Measurements from ENCODE around the gene HOXD8.

HOXD8 gene

DNA sequence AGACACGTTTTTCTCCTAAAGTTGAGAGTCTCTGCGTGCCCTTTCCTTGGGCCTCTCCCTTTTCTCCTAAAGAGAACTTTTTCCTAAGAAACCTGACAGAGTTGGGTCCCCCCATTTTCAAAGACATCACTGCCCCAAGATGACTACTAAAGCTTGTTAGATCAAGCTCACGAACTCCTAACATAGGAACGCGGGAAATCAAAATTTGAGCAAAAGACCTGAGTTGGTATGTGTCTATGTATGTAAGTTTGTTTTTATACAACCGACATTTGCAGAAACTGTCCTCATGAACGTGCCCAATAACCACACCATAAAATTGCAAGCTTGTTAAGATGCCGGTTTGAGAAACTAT is 35.6 kb upstream of the HOXD8 start:
- H3K4me1 ChIP-seq (ENCODE audit: control insufficient read depth in 2 of 2, insufficient read depth in 1 of 2, low read depth in 1 of 2, low read length in 2 of 2) = peaks cover 2 to 3% of the 10 kb centered on the region in 2 donors
- DNase-seq (ENCODE audit: low spot score) = no peak
- H3K4ac ChIP-seq (ENCODE audit: low read length) = no peak overlapping the region
- WGBS, 2 donors (ENCODE audit: extremely low coverage in 2 of 2, insufficient read length in 2 of 2, insufficient replicate concordance in 1 of 2) = no CpG with 5 or more reads among the region's 8 CpGs
- H3K27me3 ChIP-seq (ENCODE audit: control insufficient read depth in 3 of 3, insufficient read depth in 3 of 3, low read depth in 1 of 3, low read length in 3 of 3) = peaks cover 60 to 97% (median 91%) of the 10 kb centered on the region in 3 experiments
- H3K4me3 ChIP-seq (ENCODE audit: low read length in 2 of 2) = no peak overlapping the region
- H3K27ac ChIP-seq (replicated peaks; ENCODE audit: low read length) = no peak overlapping the region
- H2BK15ac ChIP-seq (ENCODE audit: low read length) = no peak overlapping the region
- H3K9ac ChIP-seq (ENCODE audit: low read depth, low read length, poor library complexity) = no peak overlapping the region
- no peak overlapping the region for H2BK120ac ChIP-seq (ENCODE audit: low read depth, low read length)
- peaks cover 0 to 4% of the 10 kb centered on the region in 2 donors for H3K9me3 ChIP-seq (replicated peaks in 1 of 2; ENCODE audit: control insufficient read depth in 2 of 2, insufficient read depth in 1 of 2, low read depth in 1 of 2, low read length in 2 of 2)
- no peak overlapping the region for H3K4me2 ChIP-seq (ENCODE audit: insufficient read depth, low read length, poor library complexity, severe bottlenecking)
- no peak overlapping the region for H2BK5ac ChIP-seq (ENCODE audit: low read length)
- no peak overlapping the region for H3K23ac ChIP-seq (ENCODE audit: low read depth, low read length, poor library complexity)
- no peak overlapping the region for H2BK12ac ChIP-seq (ENCODE audit: low read length)
- no peak overlapping the region for H4K91ac ChIP-seq (ENCODE audit: low read depth, low read length, poor library complexity)
- H2AK5ac ChIP-seq (ENCODE audit: low read depth, low read length) = no peak overlapping the region
- H3K14ac ChIP-seq (ENCODE audit: low read length) = no peak overlapping the region
- H4K8ac ChIP-seq (ENCODE audit: low read depth, low read length) = no peak overlapping the region
- no peak overlapping the region for H3K18ac ChIP-seq (ENCODE audit: low read length)
- H2AFZ ChIP-seq (ENCODE audit: low read length) = no peak overlapping the region
- H3K36me3 ChIP-seq (replicated peaks in 1 of 2; ENCODE audit: control insufficient read depth in 2 of 2, insufficient read depth in 2 of 2, low read length in 2 of 2) = no peaks in the 10 kb centered on the region
- H3K79me1 ChIP-seq (ENCODE audit: low read depth, low read length) = no peaks in the 10 kb centered on the region

DNA sequence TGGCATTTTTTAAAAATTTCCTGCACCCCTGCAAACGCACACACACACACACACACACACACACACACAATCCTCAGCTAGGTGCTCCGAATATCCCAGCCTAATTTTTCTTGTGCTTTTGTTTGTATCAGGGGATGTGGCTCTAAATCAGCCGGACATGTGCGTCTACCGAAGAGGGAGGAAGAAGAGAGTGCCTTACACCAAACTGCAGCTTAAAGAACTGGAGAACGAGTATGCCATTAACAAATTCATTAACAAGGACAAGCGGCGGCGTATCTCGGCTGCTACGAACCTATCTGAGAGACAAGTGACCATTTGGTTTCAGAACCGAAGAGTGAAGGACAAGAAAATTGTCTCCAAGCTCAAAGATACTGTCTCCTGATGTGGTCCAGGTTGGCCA is 35.2 kb upstream of the HOXD8 start:
- Histone ChIP-seq H3K14ac (ENCODE audit: low read length) (no peak overlapping the region), H3K27me3 (ENCODE audit: control insufficient read depth in 3 of 3, insufficient read depth in 3 of 3, low read depth in 1 of 3, low read length in 3 of 3) (peaks cover 63 to 97% (median 91%) of the 10 kb centered on the region in 3 experiments), H3K4me3 (ENCODE audit: low read length in 2 of 2) (no peak overlapping the region), H3K18ac (ENCODE audit: low read length) (no peak overlapping the region), H2BK15ac (ENCODE audit: low read length) (no peak overlapping the region), H3K9me3 (replicated peaks in 1 of 2; ENCODE audit: control insufficient read depth in 2 of 2, insufficient read depth in 1 of 2, low read depth in 1 of 2, low read length in 2 of 2) (peaks cover 0 to 4% of the 10 kb centered on the region in 2 donors), H3K27ac (replicated peaks; ENCODE audit: low read length) (no peak overlapping the region), H3K36me3 (replicated peaks in 1 of 2; ENCODE audit: control insufficient read depth in 2 of 2, insufficient read depth in 2 of 2, low read length in 2 of 2) (no peaks in the 10 kb centered on the region), H2AFZ (ENCODE audit: low read length) (no peak overlapping the region), H2AK5ac (ENCODE audit: low read depth, low read length) (no peak overlapping the region), H3K9ac (ENCODE audit: low read depth, low read length, poor library complexity) (no peak overlapping the region), H2BK12ac (ENCODE audit: low read length) (no peak overlapping the region), H2BK5ac (ENCODE audit: low read length) (no peak overlapping the region), H3K23ac (ENCODE audit: low read depth, low read length, poor library complexity) (no peak overlapping the region), H2BK120ac (ENCODE audit: low read depth, low read length) (no peak overlapping the region), H3K4me1 (ENCODE audit: control insufficient read depth in 2 of 2, insufficient read depth in 1 of 2, low read depth in 1 of 2, low read length in 2 of 2) (peaks cover 2 to 3% of the 10 kb centered on the region in 2 donors), H4K91ac (ENCODE audit: low read depth, low read length, poor library complexity) (no peak overlapping the region), H3K4ac (ENCODE audit: low read length) (no peak overlapping the region), H3K4me2 (ENCODE audit: insufficient read depth, low read length, poor library complexity, severe bottlenecking) (no peak overlapping the region), H3K79me1 (ENCODE audit: low read depth, low read length) (no peaks in the 10 kb centered on the region), H4K8ac (ENCODE audit: low read depth, low read length) (no peak overlapping the region)
- DNase-seq (ENCODE audit: low spot score) = no peak
- WGBS, 2 donors (ENCODE audit: extremely low coverage in 2 of 2, insufficient read length in 2 of 2, insufficient replicate concordance in 1 of 2) = no CpG with 5 or more reads among the region's 12 CpGs

DNA sequence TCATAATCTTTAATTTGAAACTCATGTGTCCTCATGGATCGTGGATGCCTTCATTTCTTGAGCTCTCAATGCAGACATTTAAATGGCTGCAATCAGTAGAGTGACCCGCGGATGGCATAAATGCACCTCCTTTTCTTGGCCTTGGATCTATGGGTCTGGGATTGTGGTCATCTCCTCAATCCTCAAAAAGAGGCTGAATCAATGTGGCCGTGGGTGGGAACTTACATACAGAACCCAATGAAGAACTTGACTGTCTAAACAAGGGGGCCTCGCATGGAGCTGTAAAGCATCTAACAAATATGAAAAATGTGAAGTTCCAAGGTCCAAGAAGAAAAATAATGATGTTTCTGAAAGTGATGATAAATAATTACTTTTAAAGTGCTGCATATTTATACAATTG is 34.1 kb upstream of the HOXD8 start:
- Histone ChIP-seq H3K9me3 (replicated peaks in 1 of 2; ENCODE audit: control insufficient read depth in 2 of 2, insufficient read depth in 1 of 2, low read depth in 1 of 2, low read length in 2 of 2) (peaks cover 0 to 6% of the 10 kb centered on the region in 2 donors), H2BK12ac (ENCODE audit: low read length) (no peak overlapping the region), H2BK120ac (ENCODE audit: low read depth, low read length) (no peak overlapping the region), H3K27ac (replicated peaks; ENCODE audit: low read length) (no peak overlapping the region), H3K14ac (ENCODE audit: low read length) (no peak overlapping the region), H3K4me2 (ENCODE audit: insufficient read depth, low read length, poor library complexity, severe bottlenecking) (no peak overlapping the region), H3K4me3 (ENCODE audit: low read length in 2 of 2) (no peak overlapping the region), H2AK5ac (ENCODE audit: low read depth, low read length) (no peak overlapping the region), H3K9ac (ENCODE audit: low read depth, low read length, poor library complexity) (no peak overlapping the region), H4K8ac (ENCODE audit: low read depth, low read length) (no peak overlapping the region), H4K91ac (ENCODE audit: low read depth, low read length, poor library complexity) (no peak overlapping the region), H3K79me1 (ENCODE audit: low read depth, low read length) (no peaks in the 10 kb centered on the region), H3K4me1 (ENCODE audit: control insufficient read depth in 2 of 2, insufficient read depth in 1 of 2, low read depth in 1 of 2, low read length in 2 of 2) (peaks cover 2 to 3% of the 10 kb centered on the region in 2 donors), H3K4ac (ENCODE audit: low read length) (no peak overlapping the region), H2BK5ac (ENCODE audit: low read length) (no peak overlapping the region), H2BK15ac (ENCODE audit: low read length) (no peak overlapping the region), H3K18ac (ENCODE audit: low read length) (no peak overlapping the region), H3K36me3 (replicated peaks in 1 of 2; ENCODE audit: control insufficient read depth in 2 of 2, insufficient read depth in 2 of 2, low read length in 2 of 2) (no peaks in the 10 kb centered on the region), H2AFZ (ENCODE audit: low read length) (no peak overlapping the region), H3K27me3 (ENCODE audit: control insufficient read depth in 3 of 3, insufficient read depth in 3 of 3, low read depth in 1 of 3, low read length in 3 of 3) (peaks cover 67 to 97% (median 91%) of the 10 kb centered on the region in 3 experiments), H3K23ac (ENCODE audit: low read depth, low read length, poor library complexity) (no peak overlapping the region)
- WGBS, 2 donors (ENCODE audit: extremely low coverage in 2 of 2, insufficient read length in 2 of 2, insufficient replicate concordance in 1 of 2) = no CpG with 5 or more reads among the region's 5 CpGs
- no peak for DNase-seq (ENCODE audit: low spot score)

DNA sequence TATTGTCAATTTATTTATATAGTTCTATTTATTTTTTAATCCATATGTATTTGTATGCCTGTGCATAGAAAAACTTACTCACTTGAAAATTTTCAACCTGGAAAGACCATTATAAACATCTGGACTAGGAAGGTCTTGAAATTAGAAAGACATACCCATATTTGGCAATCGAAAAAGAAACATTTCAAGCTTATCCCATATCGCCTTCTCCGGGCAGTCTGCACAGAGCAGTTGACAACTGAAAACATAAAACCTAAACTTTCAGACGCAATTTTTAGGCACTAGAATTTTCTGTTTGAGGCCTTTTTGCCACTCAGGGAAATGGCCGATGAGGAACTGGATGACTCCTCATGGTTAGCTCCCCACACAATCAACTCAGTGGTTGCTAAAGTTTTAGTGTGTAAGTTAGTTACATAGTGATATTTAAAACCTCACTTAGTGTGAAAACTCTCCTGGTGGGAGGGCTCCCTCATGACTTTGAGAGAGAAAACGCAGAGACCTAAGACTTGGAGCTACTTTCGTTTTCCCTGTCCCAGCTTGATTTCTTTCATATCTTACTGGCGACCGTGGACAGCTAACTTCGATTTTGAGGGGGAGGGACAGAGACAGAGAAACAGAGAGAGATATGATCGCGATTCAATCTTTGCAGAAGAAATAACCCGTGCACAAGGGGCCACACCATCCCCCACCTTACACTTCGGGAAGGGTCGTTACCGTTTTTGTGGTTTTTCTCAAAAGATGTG is 33.1 kb upstream of the HOXD8 start:
- no peak overlapping the region for H3K14ac ChIP-seq (ENCODE audit: low read length)
- no peak overlapping the region for H2AK5ac ChIP-seq (ENCODE audit: low read depth, low read length)
- H3K9ac ChIP-seq (ENCODE audit: low read depth, low read length, poor library complexity) = no peak overlapping the region
- peaks cover 2 to 11% of the 10 kb centered on the region in 2 donors for H3K9me3 ChIP-seq (replicated peaks in 1 of 2; ENCODE audit: control insufficient read depth in 2 of 2, insufficient read depth in 1 of 2, low read depth in 1 of 2, low read length in 2 of 2)
- no peak overlapping the region for H4K8ac ChIP-seq (ENCODE audit: low read depth, low read length)
- H3K36me3 ChIP-seq (replicated peaks in 1 of 2; ENCODE audit: control insufficient read depth in 2 of 2, insufficient read depth in 2 of 2, low read length in 2 of 2) = no peaks in the 10 kb centered on the region
- peaks cover 69 to 97% (median 93%) of the 10 kb centered on the region in 3 experiments for H3K27me3 ChIP-seq (ENCODE audit: control insufficient read depth in 3 of 3, insufficient read depth in 3 of 3, low read depth in 1 of 3, low read length in 3 of 3)
- H3K4me2 ChIP-seq (ENCODE audit: insufficient read depth, low read length, poor library complexity, severe bottlenecking) = no peak overlapping the region
- no peak overlapping the region for H3K27ac ChIP-seq (replicated peaks; ENCODE audit: low read length)
- no peak overlapping the region for H2BK12ac ChIP-seq (ENCODE audit: low read length)
- H3K4me1 ChIP-seq (ENCODE audit: control insufficient read depth in 2 of 2, insufficient read depth in 1 of 2, low read depth in 1 of 2, low read length in 2 of 2) = peaks cover 2 to 3% of the 10 kb centered on the region in 2 donors
- H3K23ac ChIP-seq (ENCODE audit: low read depth, low read length, poor library complexity) = no peak overlapping the region
- no peak for DNase-seq (ENCODE audit: low spot score)
- H4K91ac ChIP-seq (ENCODE audit: low read depth, low read length, poor library complexity) = no peak overlapping the region
- no peaks in the 10 kb centered on the region for H3K79me1 ChIP-seq (ENCODE audit: low read depth, low read length)
- no peak overlapping the region for H2AFZ ChIP-seq (ENCODE audit: low read length)
- H3K18ac ChIP-seq (ENCODE audit: low read length) = no peak overlapping the region
- H2BK15ac ChIP-seq (ENCODE audit: low read length) = no peak overlapping the region
- no peak overlapping the region for H2BK5ac ChIP-seq (ENCODE audit: low read length)
- no peak overlapping the region for H3K4ac ChIP-seq (ENCODE audit: low read length)
- no peak overlapping the region for H3K4me3 ChIP-seq (ENCODE audit: low read length in 2 of 2)
- H2BK120ac ChIP-seq (ENCODE audit: low read depth, low read length) = no peak overlapping the region
- no CpG with 5 or more reads among the region's 16 CpGs for WGBS, 2 donors (ENCODE audit: extremely low coverage in 2 of 2, insufficient read length in 2 of 2, insufficient replicate concordance in 1 of 2)

All from neuronal stem cell (in vitro differentiated cells).